Smooth muscle cell (in vitro differentiated cells): ENCODE measurements around the gene CELSR2. TPM values are rescaled to one million over a fixed set of nuclear protein-coding genes. Genes with fewer than 3 reads are reported as not detected.

Source experiments
- DNase-seq: peaks from one replicate; lab custom pipeline; 2025; ENCODE audit not compliant: unreplicated experiment; lab: John Stamatoyannopoulos, UW
- H2AFZ ChIP-seq: fragments of 200-600 bp; sonication (generic); 2 replicates; pipeline ENCODE4 v1.6.0; 2016; ENCODE audit warnings: antibody characterized with exemption, low read depth, mild to moderate bottlenecking
- H3F3A ChIP-seq: fragments of 200-600 bp; sonication (generic); 2 replicates; pipeline ENCODE4 v1.6.0; 2017; ENCODE audit warnings: antibody characterized with exemption, low read depth
- H3K27ac ChIP-seq: fragments of 200-600 bp; sonication (generic); 2 replicates; pipeline ENCODE4 v1.5.1; 2016; ENCODE audit warnings: low read depth, mild to moderate bottlenecking
- H3K27me3 ChIP-seq: fragments of 200-600 bp; sonication (generic); 2 replicates; pipeline ENCODE4 v1.6.1; 2016; ENCODE audit warnings: low read depth, mild to moderate bottlenecking
- H3K36me3 ChIP-seq: fragments of 200-600 bp; sonication (generic); 2 replicates; pipeline ENCODE4 v1.5.1; 2016; ENCODE audit warnings: low read depth
- H3K4me1 ChIP-seq: fragments of 200-600 bp; sonication (generic); 2 replicates; pipeline ENCODE4 v1.5.1; 2016; ENCODE audit warnings: low read depth
- H3K4me2 ChIP-seq: fragments of 200-600 bp; sonication (generic); 2 replicates; pipeline ENCODE4 v1.6.0; 2016; ENCODE audit warnings: mild to moderate bottlenecking
- H3K4me3 ChIP-seq: fragments of 200-600 bp; sonication (generic); 2 replicates; pipeline ENCODE4 v1.5.1; 2016; ENCODE audit warnings: mild to moderate bottlenecking
- H3K79me2 ChIP-seq: fragments of 200-600 bp; sonication (generic); 2 replicates; pipeline ENCODE4 v1.6.0; 2016; ENCODE audit warnings: low read depth, mild to moderate bottlenecking
- H3K9ac ChIP-seq: fragments of 200-600 bp; sonication (generic); 2 replicates; pipeline ENCODE4 v1.6.0; 2016; ENCODE audit warnings: low read depth
- H3K9me3 ChIP-seq: fragments of 200-600 bp; sonication (generic); replicated peaks from 2 replicates; pipeline ENCODE4 v1.5.1; 2016; ENCODE audit warnings: low read depth
- H4K20me1 ChIP-seq: fragments of 200-600 bp; sonication (generic); 2 replicates; pipeline ENCODE4 v1.6.0; 2016; ENCODE audit warnings: low read depth
- CTCF ChIP-seq: fragments of 200-600 bp; sonication (generic); IDR thresholded peaks from 2 replicates; pipeline ENCODE4 v1.5.1; 2017; ENCODE audit warnings: borderline replicate concordance, mild to moderate bottlenecking, antibody characterized with exemption; ENCODE audit not compliant: insufficient read depth, poor library complexity, severe bottlenecking
- WGBS: methylation state at CpG from one replicate; pipeline ENCODE4 v1.1.7; 2016; ENCODE audit warnings: low lambda C conversion rate; 5-methylcytosine and 5-hydroxymethylcytosine counted together
- polyA plus RNA-seq: library from polyadenylated mRNA; unstranded; fragments of >200 nt; fragmentation: Nextera tagmentation; extraction: Ambion mirVana; gene quantifications from 2 replicates; pipeline ENCODE4 v1.2.1, GENCODE V29; 2016
- total RNA-seq: library from RNA; depleted of rRNA; stranded (reverse); fragments of >200 nt; gene quantifications from 2 replicates; pipeline ENCODE4 v1.2.3, GENCODE V29; 2014

The CELSR2 gene
- total and polyA plus RNA-seq, 2 experiments from 2014 or later: 1.8 to 3.6 TPM

GRCh38 chr1:109250454-109251276, 1.3 kb downstream of the CELSR2 start:
- no peaks in the 10 kb centered on the region for H3K36me3 ChIP-seq
- no peaks in the 10 kb centered on the region for H3K9me3 ChIP-seq
- peaks cover 24% of the 10 kb centered on the region for H3K4me1 ChIP-seq
- no peak overlapping the region for H3K4me3 ChIP-seq
- 91% methylated on average over 29 of the region's 33 CpGs for WGBS
- no peak overlapping the region for H3K27ac ChIP-seq
- H3K27me3 ChIP-seq: peaks cover 5% of the 10 kb centered on the region
- DNase-seq: no peak
- no peaks in the 10 kb centered on the region for H3K79me2 ChIP-seq
- no peak overlapping the region for H3K9ac ChIP-seq
- TF ChIP-seq CTCF: no peak
- H3K4me2 ChIP-seq: peak overlapping the region; percentile 91
- H4K20me1 ChIP-seq: no peaks in the 10 kb centered on the region
- no peaks in the 10 kb centered on the region for H3F3A ChIP-seq
- H2AFZ ChIP-seq: no peak overlapping the region

GRCh38 chr1:109251277-109252166, 2.2 kb downstream of the CELSR2 start:
- no peak for TF ChIP-seq CTCF
- Histone ChIP-seq H3K9me3 (no peaks in the 10 kb centered on the region), H3K4me3 (no peak overlapping the region), H3K36me3 (no peaks in the 10 kb centered on the region), H3K4me2 (no peak overlapping the region), H3K4me1 (peaks cover 24% of the 10 kb centered on the region), H3K27me3 (peaks cover 5% of the 10 kb centered on the region), H3F3A (no peaks in the 10 kb centered on the region), H3K27ac (no peak overlapping the region), H3K9ac (no peak overlapping the region), H4K20me1 (no peaks in the 10 kb centered on the region), H3K79me2 (no peaks in the 10 kb centered on the region), H2AFZ (no peak overlapping the region)
- WGBS: 98% methylated on average over 32 of the region's 32 CpGs
- no peak for DNase-seq

- Histone ChIP-seq H3F3A (no peaks in the 10 kb centered on the region), H3K79me2 (no peaks in the 10 kb centered on the region), H3K36me3 (no peaks in the 10 kb centered on the region), H3K27ac (no peak overlapping the region), H3K9me3 (no peaks in the 10 kb centered on the region), H3K27me3 (peaks cover 5% of the 10 kb centered on the region), H3K4me3 (no peak overlapping the region), H2AFZ (no peak overlapping the region), H3K9ac (no peak overlapping the region), H3K4me2 (no peak overlapping the region), H4K20me1 (no peaks in the 10 kb centered on the region), H3K4me1 (peaks cover 24% of the 10 kb centered on the region)
- WGBS: 97% methylated on average over 31 of the region's 31 CpGs
- no peak for TF ChIP-seq CTCF
- no peak for DNase-seq
These were observed 3.0 kb downstream of the CELSR2 start for GRCh38 chr1:109252167-109252892.
